Cardiac muscle cell (in vitro differentiated cells and primary cell): ENCODE data around the gene GTPBP8. TPM values are rescaled to one million over a fixed set of nuclear protein-coding genes. Genes with fewer than 3 reads are reported as not detected.
A peak's percentile ranks its signal among the peaks of the same experiment; 100 is the strongest.

Experiments used
- DNase-seq, 2 donors: peaks; one replicate each; pipeline versions ENCODE4 v3.0.0 to v3.0.0-alpha.2; 2010 to 2017; ENCODE audit warnings: low read depth in 1 of 2, low spot score in 1 of 2
- H3K27ac ChIP-seq: fragments of 200-600 bp; sonication (generic); 2 replicates; pipeline ENCODE4 v1.5.1; 2016
- H3K27me3 ChIP-seq: fragments of 200-600 bp; sonication (generic); 2 replicates; pipeline ENCODE4 v1.6.0; 2016; ENCODE audit warnings: control low read depth
- H3K36me3 ChIP-seq: fragments of 200-600 bp; sonication (generic); 2 replicates; pipeline ENCODE4 v1.5.1; 2016; ENCODE audit warnings: control low read depth
- H3K4me1 ChIP-seq: fragments of 200-600 bp; sonication (generic); 2 replicates; pipeline ENCODE4 v1.8.1; 2017; ENCODE audit warnings: low read depth, mild to moderate bottlenecking, mixed run types
- H3K4me3 ChIP-seq: fragments of 200-600 bp; sonication (generic); 2 replicates; pipeline ENCODE4 v1.5.1; 2016; ENCODE audit warnings: mild to moderate bottlenecking
- H3K9me3 ChIP-seq: fragments of 200-600 bp; sonication (generic); 2 replicates; pipeline ENCODE4 v1.5.1; 2017; ENCODE audit warnings: low read depth, mild to moderate bottlenecking, control low read depth
- CTCF ChIP-seq: IDR thresholded peaks from 2 replicates; pipeline ENCODE4 v1.5.1; 2012; ENCODE audit warnings: low read depth, mild to moderate bottlenecking, low read length
- polyA plus RNA-seq: library from polyadenylated mRNA; unstranded; fragments of >200 nt; fragmentation: Nextera tagmentation; extraction: Ambion mirVana; gene quantifications from 2 replicates; pipeline ENCODE4 v1.2.1, GENCODE V29; 2016
- total RNA-seq: library from RNA; depleted of rRNA; stranded (reverse); fragments of >200 nt; gene quantifications from 2 replicates; pipeline ENCODE4 v1.2.3, GENCODE V29; 2016

GTPBP8 gene
- total and polyA plus RNA-seq, 2 experiments from 2014 or later = 20.5 to 34.0 TPM

DNA sequence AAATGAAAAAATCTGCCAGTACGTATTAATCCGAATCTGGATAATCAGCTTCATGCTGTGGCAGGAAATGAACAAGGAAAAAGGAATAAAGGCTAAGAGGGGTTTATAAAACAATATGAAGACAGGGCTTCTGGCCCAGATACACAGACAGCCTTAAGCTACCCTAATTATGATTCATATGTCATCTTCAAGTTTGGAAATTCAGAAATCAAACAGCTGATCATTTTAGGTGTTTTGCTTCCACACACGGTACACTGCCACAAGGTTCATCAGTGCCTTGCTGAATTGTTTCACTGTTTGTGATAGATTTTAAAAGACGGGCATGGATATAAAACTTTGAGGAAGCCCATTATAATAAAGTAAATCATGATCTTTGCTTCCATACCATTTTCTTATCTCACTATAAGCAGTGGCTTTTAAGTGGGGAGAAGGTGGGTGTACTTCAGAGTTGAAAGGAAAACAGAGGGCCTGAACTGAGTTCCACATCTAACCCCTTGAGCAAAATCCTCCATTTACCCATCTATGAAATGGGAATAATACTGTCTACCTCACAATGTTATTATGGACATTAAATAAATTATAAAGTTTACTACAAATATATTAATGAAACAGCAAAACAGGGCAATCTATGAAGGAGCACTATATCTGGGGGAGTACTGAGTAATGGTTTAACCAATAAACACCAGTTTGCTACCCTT is 15.7 kb downstream of the GTPBP8 start:
- H3K4me3 ChIP-seq = no peak overlapping the region
- no peak for TF ChIP-seq CTCF
- no peaks in the 10 kb centered on the region for H3K27me3 ChIP-seq
- H3K4me1 ChIP-seq = no peaks in the 10 kb centered on the region
- H3K9me3 ChIP-seq = no peaks in the 10 kb centered on the region
- H3K36me3 ChIP-seq = peaks cover 68% of the 10 kb centered on the region
- DNase-seq = no peak
- H3K27ac ChIP-seq = no peak overlapping the region

GRCh38 chr3:113008117-113008516 is 17.3 kb downstream of the GTPBP8 start:
- no peaks in the 10 kb centered on the region for H3K4me1 ChIP-seq
- TF ChIP-seq CTCF = no peak
- no peaks in the 10 kb centered on the region for H3K9me3 ChIP-seq
- DNase-seq = peak in 1 of 2 donors; percentile 56
- peaks cover 76% of the 10 kb centered on the region for H3K36me3 ChIP-seq
- no peak overlapping the region for H3K27ac ChIP-seq
- no peaks in the 10 kb centered on the region for H3K27me3 ChIP-seq
- no peak overlapping the region for H3K4me3 ChIP-seq

GRCh38 chr3:113013593-113013992 is 22.8 kb downstream of the GTPBP8 start:
- H3K36me3 ChIP-seq = peaks cover 46% of the 10 kb centered on the region
- H3K4me1 ChIP-seq = peaks cover 9% of the 10 kb centered on the region
- H3K9me3 ChIP-seq = no peaks in the 10 kb centered on the region
- TF ChIP-seq CTCF = no peak
- no peak overlapping the region for H3K27ac ChIP-seq
- no peaks in the 10 kb centered on the region for H3K27me3 ChIP-seq
- no peak overlapping the region for H3K4me3 ChIP-seq
- no peak for DNase-seq

- peaks cover 9% of the 10 kb centered on the region for H3K4me1 ChIP-seq
- no peaks in the 10 kb centered on the region for H3K27me3 ChIP-seq
- peak overlapping the region; percentile 80 for H3K4me3 ChIP-seq
- H3K27ac ChIP-seq = peak overlapping the region; percentile 93
- TF ChIP-seq CTCF = no peak
- no peaks in the 10 kb centered on the region for H3K9me3 ChIP-seq
- H3K36me3 ChIP-seq = peaks cover 13% of the 10 kb centered on the region
- DNase-seq = peak in 1 of 2 donors; percentile 47
Observed at GRCh38 chr3:113018536-113019181, 27.9 kb downstream of the GTPBP8 start.

DNA sequence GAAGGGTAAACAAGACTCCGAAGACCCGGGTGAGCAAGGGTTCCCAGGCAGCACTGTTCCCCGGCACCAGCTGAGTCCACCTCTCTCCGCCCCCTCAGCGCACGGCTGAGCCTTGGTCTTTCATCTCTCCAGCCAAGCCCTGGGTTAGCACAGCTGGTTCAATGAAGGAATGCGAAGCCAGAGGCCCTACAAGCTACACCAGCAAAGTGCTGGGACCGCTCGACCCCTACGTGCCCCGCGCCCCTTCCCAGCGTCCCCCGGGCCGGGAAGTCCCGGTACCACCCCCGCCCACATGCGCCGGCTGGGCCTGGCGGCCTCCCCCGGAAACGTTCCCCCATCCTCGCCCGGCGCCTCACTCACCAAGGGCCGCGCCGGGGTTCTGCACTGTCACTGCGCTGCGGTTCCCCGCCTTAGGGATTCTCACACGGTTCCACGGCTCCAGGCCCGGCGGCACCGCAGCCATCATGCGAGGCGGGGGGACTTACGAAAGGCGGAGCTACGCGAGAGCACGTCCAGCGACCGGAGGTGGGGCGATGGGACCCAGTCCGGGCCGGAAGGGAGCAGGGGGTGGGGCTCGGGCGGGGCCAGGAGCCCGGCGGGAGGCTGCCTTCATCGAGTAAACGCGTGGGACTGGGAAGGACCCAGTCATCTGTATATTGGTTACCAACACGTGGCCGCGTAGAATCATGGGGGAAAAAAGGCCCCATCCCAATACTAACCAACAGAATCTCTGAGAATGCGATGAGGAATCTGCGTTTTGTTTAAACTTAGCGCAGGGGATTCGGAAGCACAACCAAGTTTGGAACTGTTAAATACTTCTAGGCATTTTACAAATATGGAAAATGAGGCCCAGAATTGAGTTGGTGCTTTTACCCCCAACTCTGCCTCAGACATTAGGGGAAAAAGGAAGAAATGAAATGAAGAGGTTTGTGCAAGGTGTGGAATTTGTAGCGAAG is 28.7 kb downstream of the GTPBP8 start:
- no peaks in the 10 kb centered on the region for H3K9me3 ChIP-seq
- TF ChIP-seq CTCF = no peak
- peaks cover 9% of the 10 kb centered on the region for H3K36me3 ChIP-seq
- DNase-seq = peak; percentile 93 to 97
- peak overlapping the region; percentile 80 for H3K4me3 ChIP-seq
- H3K4me1 ChIP-seq = peaks cover 9% of the 10 kb centered on the region
- H3K27ac ChIP-seq = peak overlapping the region; percentile 93
- no peaks in the 10 kb centered on the region for H3K27me3 ChIP-seq
